CD4-positive, alpha-beta memory T cell (primary cell): ENCODE data around the gene TUBB4B. TPM values are rescaled to one million over a fixed set of nuclear protein-coding genes. Genes with fewer than 3 reads are reported as not detected.

Experiments used
- CTCF ChIA-PET: fragments of 350-600 bp; sonication (Branson Sonifier 250); formaldehyde crosslinking; loops from one replicate; lab custom pipeline; 2021; ENCODE audit warnings: inconsistent platforms; ENCODE audit not compliant: partially characterized antibody; lab: Charles Lee
- POLR2A ChIA-PET: fragments of 350-600 bp; sonication (Branson Sonifier 250); formaldehyde crosslinking; loops from one replicate; lab custom pipeline; 2021; ENCODE audit not compliant: partially characterized antibody; lab: Charles Lee
- DNase-seq, 5 donors: peaks; one replicate each; pipeline versions ENCODE4 v3.0.0 to v3.0.0-alpha.2; 2020 to 2022; ENCODE audit warnings: mixed read lengths in 1 of 5
- H3K27ac ChIP-seq: one replicate; pipeline ENCODE4 v1.7.0; 2013; ENCODE audit warnings: low read depth, low read length
- H3K27me3 ChIP-seq: 2 replicates; pipeline ENCODE4 v1.7.0; 2013; ENCODE audit warnings: mild to moderate bottlenecking, low read length, moderate library complexity; ENCODE audit not compliant: insufficient read depth
- H3K36me3 ChIP-seq: 2 replicates; pipeline ENCODE4 v1.7.0; 2013; ENCODE audit warnings: mild to moderate bottlenecking, low read length, moderate library complexity; ENCODE audit not compliant: insufficient read depth
- H3K4me1 ChIP-seq: 2 replicates; pipeline ENCODE4 v1.7.0; 2013; ENCODE audit warnings: mild to moderate bottlenecking, low read length, moderate library complexity; ENCODE audit not compliant: insufficient read depth
- H3K4me3 ChIP-seq, 2 donors: one replicate each; pipeline ENCODE4 v1.7.0; 2013; ENCODE audit warnings: low read length in 2 of 2, mild to moderate bottlenecking in 1 of 2
- H3K9me3 ChIP-seq, 2 donors: one replicate each; pipeline ENCODE4 v1.7.0; 2013; ENCODE audit warnings: low read length in 2 of 2, control low read depth in 1 of 2; ENCODE audit not compliant: control insufficient read depth in 1 of 2
- H3K27ac Mint-ChIP-seq, 7 donors: one replicate each; pipeline ENCODE4 v1.8.0; 2020 to 2021; ENCODE audit warnings: mixed read lengths in 7 of 7, mild to moderate bottlenecking in 6 of 7, inconsistent platforms in 3 of 7, moderate library complexity in 3 of 7
- H3K27me3 Mint-ChIP-seq, 2 donors: one replicate each; pipeline ENCODE4 v1.8.0; 2020 to 2021; ENCODE audit warnings: mixed read lengths in 2 of 2
- H3K36me3 Mint-ChIP-seq, 2 donors: one replicate each; pipeline ENCODE4 v1.8.0; 2020 to 2021; ENCODE audit warnings: mixed read lengths in 2 of 2, inconsistent platforms in 1 of 2, mild to moderate bottlenecking in 1 of 2
- H3K4me1 Mint-ChIP-seq, 4 donors: one replicate each; pipeline ENCODE4 v1.8.0; 2020 to 2021; ENCODE audit warnings: mixed read lengths in 4 of 4, mild to moderate bottlenecking in 1 of 4
- H3K4me3 Mint-ChIP-seq, 8 donors: one replicate each; pipeline ENCODE4 v1.8.0; 2020 to 2021; ENCODE audit warnings: mixed read lengths in 8 of 8, mild to moderate bottlenecking in 7 of 8, moderate library complexity in 6 of 8, inconsistent platforms in 3 of 8
- H3K9me3 Mint-ChIP-seq, 8 donors: one replicate each; pipeline ENCODE4 v1.8.0; 2020 to 2021; ENCODE audit warnings: mixed read lengths in 8 of 8, mild to moderate bottlenecking in 5 of 8, inconsistent platforms in 3 of 8, moderate library complexity in 1 of 8
- intact Hi-C: fragments of 100-400 bp; cut with micrococcal nuclease; formaldehyde crosslinking; loops from one replicate; pipeline ENCODE4 v1.15.1; 2023
- polyA plus RNA-seq, 2 donors: library from polyadenylated mRNA; unstranded; fragments of 300-500 nt; fragmentation: Illumina TruSeq; gene quantifications; one replicate each; pipeline ENCODE4 v1.2.3, GENCODE V29; 2021
- total RNA-seq, 2 experiments: library from RNA; stranded (reverse); gene quantifications; one replicate each; pipeline ENCODE4 v1.2.3, GENCODE V29; 2021

The TUBB4B gene
- total and polyA plus RNA-seq, 4 experiments from 2014 or later = 53.1 to 103 (median 82.0) TPM

- Histone ChIP-seq H3K36me3 (no peaks in the 10 kb centered on the region), H3K4me3 (no peak overlapping the region), H3K4me1 (peaks cover 14% of the 10 kb centered on the region), H3K27ac (no peak overlapping the region), H3K27me3 (no peaks in the 10 kb centered on the region), H3K9me3 (no peaks in the 10 kb centered on the region)
- H3K27ac Mint-ChIP-seq = no peak overlapping the region
- H3K27me3 Mint-ChIP-seq = peaks cover 0 to 9% of the 10 kb centered on the region in 2 donors
- no peaks in the 10 kb centered on the region for H3K9me3 Mint-ChIP-seq
- H3K4me3 Mint-ChIP-seq = no peak overlapping the region
- no peaks in the 10 kb centered on the region for H3K36me3 Mint-ChIP-seq
- H3K4me1 Mint-ChIP-seq = peaks cover 0 to 6% (median 3%) of the 10 kb centered on the region in 4 donors
- intact Hi-C loops = no loop called here
- ChIA-PET CTCF (no interaction called here), POLR2A (interaction anchor here (1.2 kb wide), 1 partner anchor 9 kb away, joined by 4 read pairs; the partner anchor contains the start of gene CYSRT1)
- no peak for DNase-seq
These were observed 7.7 kb upstream of the TUBB4B start for GRCh38 chr9:137233143-137233980.

- peaks cover 0 to 1% of the 10 kb centered on the region in 2 donors for H3K36me3 Mint-ChIP-seq
- POLR2A ChIA-PET = interaction anchor here (1.2 kb wide), 1 partner anchor 10 kb away, joined by 4 read pairs; the partner anchor contains the start of gene CYSRT1
These were observed 6.9 kb upstream of the TUBB4B start for GRCh38 chr9:137234055-137234697.

GRCh38 chr9:137234758-137235423, 6.2 kb upstream of the TUBB4B start:
- H3K4me1 ChIP-seq = peaks cover 24% of the 10 kb centered on the region
- intact Hi-C loops = no loop called here
- no peaks in the 10 kb centered on the region for H3K36me3 ChIP-seq
- Mint-ChIP-seq H3K4me3 (peak overlapping the region in 1 of 8 donors; percentile 30), H3K36me3 (peaks cover 0 to 1% of the 10 kb centered on the region in 2 donors), H3K4me1 (peaks cover 0 to 16% (median 4%) of the 10 kb centered on the region in 4 donors), H3K9me3 (no peaks in the 10 kb centered on the region), H3K27ac (no peak overlapping the region), H3K27me3 (peaks cover 0 to 9% of the 10 kb centered on the region in 2 donors)
- ChIA-PET CTCF (interaction anchor here (0.8 to 1.1 kb wide), 3 partner anchors 11 to 457 kb away, joined by 3 to 4 read pairs (median 3); no protein-coding TSS in a partner anchor), POLR2A (interaction anchor here (3.0 kb wide), 1 partner anchor 11 kb away, joined by 31 read pairs; the partner anchor contains the start of genes CYSRT1 and RNF208)
- no peaks in the 10 kb centered on the region for H3K27me3 ChIP-seq
- H3K4me3 ChIP-seq = no peak overlapping the region
- DNase-seq = no peak
- H3K9me3 ChIP-seq = no peaks in the 10 kb centered on the region
- no peak overlapping the region for H3K27ac ChIP-seq

More at GRCh38 chr9:137234055-137234697, 6.9 kb upstream of the TUBB4B start:
- CTCF ChIA-PET = no interaction called here
- Histone ChIP-seq H3K9me3 (no peaks in the 10 kb centered on the region), H3K36me3 (no peaks in the 10 kb centered on the region), H3K27me3 (no peaks in the 10 kb centered on the region), H3K4me1 (peaks cover 19% of the 10 kb centered on the region), H3K27ac (no peak overlapping the region), H3K4me3 (no peak overlapping the region)
- H3K27ac Mint-ChIP-seq = no peak overlapping the region
- H3K27me3 Mint-ChIP-seq = peaks cover 0 to 9% of the 10 kb centered on the region in 2 donors
- DNase-seq = no peak
- intact Hi-C loops = no loop called here
- peak overlapping the region in 1 of 8 donors; percentile 30 for H3K4me3 Mint-ChIP-seq
- H3K4me1 Mint-ChIP-seq = peaks cover 0 to 11% (median 4%) of the 10 kb centered on the region in 4 donors
- H3K9me3 Mint-ChIP-seq = no peaks in the 10 kb centered on the region

- Histone ChIP-seq H3K27ac (no peak overlapping the region), H3K36me3 (no peaks in the 10 kb centered on the region), H3K4me3 (no peak overlapping the region), H3K4me1 (peaks cover 25% of the 10 kb centered on the region), H3K27me3 (no peaks in the 10 kb centered on the region), H3K9me3 (no peaks in the 10 kb centered on the region)
- no peak for DNase-seq
- peaks cover 0 to 1% of the 10 kb centered on the region in 2 donors for H3K36me3 Mint-ChIP-seq
- CTCF ChIA-PET = interaction anchor here (0.8 to 2.7 kb wide), 14 partner anchors 12 to 458 kb away, joined by 3 to 15 read pairs (median 6); partner anchors contain the start of genes ANAPC2, RNF208 and SSNA1
- H3K4me3 Mint-ChIP-seq = no peak overlapping the region
- H3K9me3 Mint-ChIP-seq = no peaks in the 10 kb centered on the region
- H3K27ac Mint-ChIP-seq = no peak overlapping the region
- intact Hi-C loops = loop anchor here (1.0 kb wide), 3 partner anchors 12 to 117 kb away; no protein-coding TSS in a partner anchor
- POLR2A ChIA-PET = interaction anchor here (0.6 to 10.3 kb wide), 7 partner anchors 12 to 285 kb away, joined by 3 to 260 read pairs (median 7); partner anchors contain the start of genes ANAPC2, CYSRT1, MAN1B1 and NELFB
- peaks cover 0 to 19% (median 4%) of the 10 kb centered on the region in 4 donors for H3K4me1 Mint-ChIP-seq
- peaks cover 0 to 7% of the 10 kb centered on the region in 2 donors for H3K27me3 Mint-ChIP-seq
These were observed 5.5 kb upstream of the TUBB4B start for GRCh38 chr9:137235424-137236237.

GRCh38 chr9:137236238-137236935, 4.7 kb upstream of the TUBB4B start:
- ChIA-PET CTCF (interaction anchor here (0.7 to 2.7 kb wide), 29 partner anchors 9 to 189 kb away, joined by 3 to 15 read pairs (median 5); partner anchors contain the start of genes ANAPC2, DPP7, MAN1B1 and NELFB), POLR2A (interaction anchor here (0.6 to 10.3 kb wide), 10 partner anchors 12 to 285 kb away, joined by 3 to 260 read pairs (median 5); partner anchors contain the start of genes ANAPC2, CYSRT1, DPP7 and MAN1B1)
- Histone ChIP-seq H3K9me3 (no peaks in the 10 kb centered on the region), H3K36me3 (no peaks in the 10 kb centered on the region), H3K4me3 (no peak overlapping the region), H3K27me3 (no peaks in the 10 kb centered on the region), H3K4me1 (peaks cover 25% of the 10 kb centered on the region), H3K27ac (no peak overlapping the region)
- Mint-ChIP-seq H3K27ac (peak overlapping the region in 1 of 7 donors; percentile 40), H3K9me3 (peaks cover 0 to 5% (median 0%) of the 10 kb centered on the region in 8 donors), H3K4me1 (peaks cover 0 to 19% (median 8%) of the 10 kb centered on the region in 4 donors), H3K27me3 (peaks cover 2 to 7% of the 10 kb centered on the region in 2 donors), H3K36me3 (peaks cover 0 to 6% of the 10 kb centered on the region in 2 donors), H3K4me3 (no peak overlapping the region)
- intact Hi-C loops = loop anchor here (1.0 kb wide), 3 partner anchors 13 to 118 kb away; no protein-coding TSS in a partner anchor
- peak; percentile 84 to 87 (median 86) for DNase-seq
